A673 (cell line): Measurements from ENCODE around the gene PIK3CG. TPM values are rescaled to one million over a fixed set of nuclear protein-coding genes. Genes with fewer than 3 reads are reported as not detected.

Experiments
- BruUV-seq: library from RNA; stranded (reverse); fragments of 400-500 nt; replicated peaks from 2 replicates; lab custom pipeline; 2021; lab: Mats Ljungman, UMichigan
- CTCF ChIA-PET: fragments of 300-600 bp; sonication (Branson Sonifier 250); formaldehyde crosslinking; loops from one replicate; lab custom pipeline; 2022; ENCODE audit warnings: antibody characterized with exemption; lab: Charles Lee
- POLR2A ChIA-PET: fragments of 300-600 bp; sonication (Branson Sonifier 250); formaldehyde crosslinking; loops from one replicate; lab custom pipeline; 2022; ENCODE audit warnings: antibody characterized with exemption; ENCODE audit not compliant: low non-redundant PET; lab: Charles Lee
- DNase-seq: peaks from one replicate; pipeline ENCODE4 v3.0.0-alpha.2; 2015; ENCODE audit warnings: low spot score
- H3K27ac ChIP-seq: fragments of 200-600 bp; sonication (generic); 2 replicates; pipeline ENCODE4 v1.5.1; 2016; ENCODE audit warnings: mixed run types, low read depth, mild to moderate bottlenecking, mixed read lengths, antibody characterized with exemption, low read length; ENCODE audit not compliant: poor library complexity, severe bottlenecking
- H3K27me3 ChIP-seq: fragments of 200-600 bp; sonication (generic); replicated peaks from 2 replicates; pipeline ENCODE4 v1.6.1; 2017; ENCODE audit warnings: mixed run types, low read depth, mild to moderate bottlenecking, mixed read lengths, antibody characterized with exemption, low read length; ENCODE audit not compliant: insufficient read depth, poor library complexity
- H3K36me3 ChIP-seq: fragments of 200-600 bp; sonication (generic); 2 replicates; pipeline ENCODE4 v1.6.1; 2016; ENCODE audit warnings: mixed run types, mild to moderate bottlenecking, mixed read lengths, antibody characterized with exemption, low read length; ENCODE audit not compliant: insufficient read depth, poor library complexity, severe bottlenecking
- H3K4me1 ChIP-seq: fragments of 200-600 bp; sonication (generic); 2 replicates; pipeline ENCODE4 v1.6.1; 2017; ENCODE audit warnings: mixed run types, mild to moderate bottlenecking, mixed read lengths, antibody characterized with exemption, low read length; ENCODE audit not compliant: insufficient read depth, poor library complexity, severe bottlenecking
- H3K4me3 ChIP-seq: fragments of 200-600 bp; sonication (generic); 2 replicates; pipeline ENCODE4 v1.5.1; 2016; ENCODE audit warnings: low read depth, mixed run types, mild to moderate bottlenecking, mixed read lengths, low read length; ENCODE audit not compliant: poor library complexity, severe bottlenecking
- H3K9me3 ChIP-seq: fragments of 200-600 bp; sonication (generic); 2 replicates; pipeline ENCODE4 v1.6.1; 2016; ENCODE audit warnings: mixed run types, low read depth, mild to moderate bottlenecking, mixed read lengths, antibody characterized with exemption, low read length; ENCODE audit not compliant: poor library complexity, severe bottlenecking
- EZH2 ChIP-seq: fragments of 200-600 bp; sonication (generic); IDR thresholded peaks from 2 replicates; pipeline ENCODE4 v1.6.1; 2017; ENCODE audit warnings: borderline replicate concordance, low read depth, mild to moderate bottlenecking, mixed read lengths, antibody characterized with exemption, low read length; ENCODE audit not compliant: poor library complexity, severe bottlenecking
- intact Hi-C: fragments of 100-400 bp; cut with micrococcal nuclease; formaldehyde crosslinking; loops from one replicate; pipeline ENCODE4 v1.10.0; 2022; ENCODE audit not compliant: unreplicated experiment
- total RNA-seq: library from RNA; stranded (reverse); gene quantifications from 2 replicates; pipeline ENCODE4 v1.2.3, GENCODE V29; 2021
- TF ChIP-seq, protein P1 (sequence below): fragments of 300-800, 200-600 bp; sonication (generic); conservative IDR thresholded peaks from 2 replicates; pipeline ENCODE4 v1.5.1; 2017; ENCODE audit warnings: low read depth, mild to moderate bottlenecking, antibody characterized with exemption, low read length, moderate library complexity, mixed read lengths

PIK3CG gene
- total RNA-seq, 1 experiment from 2014 or later: 13.4 TPM

- DNase-seq: no peak
- H3K36me3 ChIP-seq: no peaks in the 10 kb centered on the region
- BruUV-seq: no TSS peak
- intact Hi-C loops: no loop called here
- no peaks in the 10 kb centered on the region for H3K4me1 ChIP-seq
- H3K27me3 ChIP-seq: no peaks in the 10 kb centered on the region
- CTCF ChIA-PET: no interaction called here
- no peaks in the 10 kb centered on the region for H3K9me3 ChIP-seq
- no peak overlapping the region for H3K4me3 ChIP-seq
- POLR2A ChIA-PET: no interaction called here
- TF ChIP-seq, protein P1, sequence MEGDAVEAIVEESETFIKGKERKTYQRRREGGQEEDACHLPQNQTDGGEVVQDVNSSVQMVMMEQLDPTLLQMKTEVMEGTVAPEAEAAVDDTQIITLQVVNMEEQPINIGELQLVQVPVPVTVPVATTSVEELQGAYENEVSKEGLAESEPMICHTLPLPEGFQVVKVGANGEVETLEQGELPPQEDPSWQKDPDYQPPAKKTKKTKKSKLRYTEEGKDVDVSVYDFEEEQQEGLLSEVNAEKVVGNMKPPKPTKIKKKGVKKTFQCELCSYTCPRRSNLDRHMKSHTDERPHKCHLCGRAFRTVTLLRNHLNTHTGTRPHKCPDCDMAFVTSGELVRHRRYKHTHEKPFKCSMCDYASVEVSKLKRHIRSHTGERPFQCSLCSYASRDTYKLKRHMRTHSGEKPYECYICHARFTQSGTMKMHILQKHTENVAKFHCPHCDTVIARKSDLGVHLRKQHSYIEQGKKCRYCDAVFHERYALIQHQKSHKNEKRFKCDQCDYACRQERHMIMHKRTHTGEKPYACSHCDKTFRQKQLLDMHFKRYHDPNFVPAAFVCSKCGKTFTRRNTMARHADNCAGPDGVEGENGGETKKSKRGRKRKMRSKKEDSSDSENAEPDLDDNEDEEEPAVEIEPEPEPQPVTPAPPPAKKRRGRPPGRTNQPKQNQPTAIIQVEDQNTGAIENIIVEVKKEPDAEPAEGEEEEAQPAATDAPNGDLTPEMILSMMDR: no peak
- TF ChIP-seq EZH2: no peak
- no peak overlapping the region for H3K27ac ChIP-seq
Observed at GRCh38 chr7:106819546-106819945, 45.5 kb upstream of the PIK3CG start.

DNA sequence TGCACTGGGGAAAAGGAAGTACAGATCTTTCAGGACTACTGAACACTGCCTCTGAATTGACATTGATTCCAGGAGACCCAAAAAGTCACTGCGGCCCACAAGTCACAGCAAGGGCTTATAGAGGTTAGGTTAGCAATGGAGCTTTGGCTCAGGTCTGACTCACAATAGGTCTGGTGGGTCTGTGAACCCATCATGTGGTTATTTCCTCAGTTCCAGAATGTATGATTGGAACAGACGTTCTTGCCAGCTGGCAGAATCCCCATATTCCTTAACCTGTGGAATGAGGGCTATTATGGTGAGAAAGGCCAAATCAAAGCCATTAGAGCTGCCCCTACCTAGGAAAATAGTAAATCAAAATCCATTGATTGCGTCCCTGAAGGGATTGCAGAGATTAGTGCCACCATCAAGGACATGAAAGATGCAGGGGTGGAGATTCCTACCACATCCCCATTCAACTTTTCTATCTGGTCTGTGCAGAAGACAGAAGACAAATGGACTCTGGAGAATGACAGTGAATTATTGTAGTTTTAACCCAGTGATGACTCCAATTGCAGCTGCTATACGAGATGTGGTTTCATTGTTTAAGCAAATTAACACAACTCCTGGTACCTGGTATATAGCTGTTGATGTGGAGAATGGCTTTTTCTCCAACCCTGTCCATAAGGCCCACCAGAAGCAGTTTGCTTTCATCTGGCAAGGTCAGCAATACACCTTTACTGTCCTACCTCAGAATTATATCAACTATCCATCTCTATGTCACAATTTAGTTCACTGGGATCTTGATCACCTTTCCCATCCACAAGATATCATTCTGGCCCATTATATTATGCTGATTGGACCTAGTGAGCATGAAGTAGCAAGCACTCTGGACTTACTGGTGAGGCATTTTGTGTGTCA is 44.5 kb upstream of the PIK3CG start:
- CTCF ChIA-PET: no interaction called here
- DNase-seq: no peak
- intact Hi-C loops: no loop called here
- Histone ChIP-seq H3K36me3 (no peaks in the 10 kb centered on the region), H3K4me1 (no peaks in the 10 kb centered on the region), H3K27ac (no peak overlapping the region), H3K27me3 (no peaks in the 10 kb centered on the region), H3K4me3 (no peak overlapping the region), H3K9me3 (no peaks in the 10 kb centered on the region)
- TF ChIP-seq, protein P1: no peak
- no peak for TF ChIP-seq EZH2
- BruUV-seq: no TSS peak
- POLR2A ChIA-PET: no interaction called here

DNA sequence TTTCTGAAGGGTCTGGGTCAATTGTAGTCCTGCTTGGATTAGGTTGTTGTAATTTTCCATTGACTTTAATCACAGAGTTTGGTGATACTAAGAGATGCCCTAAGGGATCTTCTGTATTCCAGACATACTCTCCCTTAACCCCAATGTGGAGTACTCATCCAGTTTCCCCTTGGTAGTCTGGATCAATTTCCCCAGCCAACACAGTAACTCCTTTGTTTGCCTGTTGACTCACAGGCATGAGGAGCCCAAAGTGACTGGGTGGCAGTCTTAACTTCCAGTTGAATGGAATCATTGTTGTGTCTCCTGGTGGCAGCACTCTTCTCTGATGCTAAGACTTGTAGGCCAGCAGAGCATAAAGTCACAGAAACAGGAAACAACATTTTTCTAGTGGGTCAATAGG is 41.5 kb upstream of the PIK3CG start:
- TF ChIP-seq EZH2: no peak
- TF ChIP-seq, protein P1: no peak
- no peak for DNase-seq

More for the DNA sequence above, 41.5 kb upstream of the PIK3CG start:
- intact Hi-C loops: no loop called here
- no peak overlapping the region for H3K4me3 ChIP-seq
- ChIA-PET CTCF (no interaction called here), POLR2A (no interaction called here)
- H3K4me1 ChIP-seq: no peaks in the 10 kb centered on the region
- H3K27me3 ChIP-seq: no peaks in the 10 kb centered on the region
- no peak overlapping the region for H3K27ac ChIP-seq
- H3K9me3 ChIP-seq: no peaks in the 10 kb centered on the region
- no TSS peak for BruUV-seq
- no peaks in the 10 kb centered on the region for H3K36me3 ChIP-seq
